Measurements from ENCODE around the gene IGFBP2. TPM values are rescaled to one million over a fixed set of nuclear protein-coding genes. Genes with fewer than 3 reads are reported as not detected.

The IGFBP2 gene
- polyA plus RNA-seq, 1 donor (not counting 4 experiments of a cell fraction or from before 2014, with no cell fraction given), result 10.2 TPM

DNA sequence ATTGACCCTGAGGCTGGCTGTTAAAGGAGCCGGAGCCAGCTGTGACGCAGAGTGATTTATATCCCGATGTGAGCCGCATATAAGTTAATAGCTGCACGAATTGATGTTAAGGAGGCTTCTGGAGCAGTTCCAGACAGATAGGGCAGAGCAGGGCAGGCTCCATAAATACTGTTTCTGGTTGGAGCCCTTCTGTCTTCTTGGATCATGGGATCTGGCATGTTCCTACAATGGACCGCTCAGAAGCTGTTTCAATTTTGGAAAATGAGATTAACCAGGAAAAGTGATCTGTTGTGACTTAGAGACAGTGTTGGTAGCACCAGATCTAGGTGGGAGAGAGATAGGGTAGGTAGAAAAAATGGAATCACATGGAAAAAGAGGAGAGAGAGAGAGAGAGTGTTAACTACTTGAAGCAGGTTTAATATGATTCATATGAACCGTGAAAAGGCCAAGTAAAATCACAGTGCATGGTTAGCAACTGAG, 66.9 kb downstream of the IGFBP2 start:
- dilution Hi-C loops (cut with MboI; ENCODE audit: extremely low pct_ligation_motif_present, low sequenced_read_pairs), result no loop called here
- H3K9ac ChIP-seq (ENCODE audit: control insufficient read depth, extremely low read depth, insufficient read depth, low read length), result no peak overlapping the region
- H3K36me3 ChIP-seq (ENCODE audit: control insufficient read depth in 2 of 2, extremely low read depth in 1 of 2, insufficient read depth in 2 of 2, low read length in 2 of 2), result no peaks in the 10 kb centered on the region
- H4K20me1 ChIP-seq (ENCODE audit: control insufficient read depth, extremely low read depth, insufficient read depth, low read length), result no peaks in the 10 kb centered on the region
- DNase-seq (ENCODE audit: low read depth, low spot score) (no peak), FAIRE-seq (peak; percentile 67)
- peaks cover 1% of the 10 kb centered on the region for H3K27me3 ChIP-seq (ENCODE audit: control insufficient read depth, extremely low read depth, insufficient read depth, low read length)
- TF ChIP-seq EZH2 (IDR thresholded peaks at IDR 0.05; ENCODE audit: low read length), result no peak
- TF ChIP-seq CTCF (optimal IDR thresholded peaks at IDR 0.05 in 1 of 3, IDR thresholded peaks at IDR 0.05 in 1 of 3, conservative IDR thresholded peaks at IDR 0.05 in 1 of 3; ENCODE audit: extremely low read depth in 1 of 3, insufficient read depth in 2 of 3, low read length in 3 of 3), result no peak
- no peak overlapping the region for H3K4me3 ChIP-seq (ENCODE audit: control insufficient read depth in 2 of 3, extremely low read depth in 1 of 3, insufficient read depth in 2 of 3, low read depth in 1 of 3, low read length in 3 of 3)
- H3K9me1 ChIP-seq (ENCODE audit: control insufficient read depth, extremely low read depth, insufficient read depth, low read length), result no peaks in the 10 kb centered on the region
- H3K4me2 ChIP-seq (ENCODE audit: control insufficient read depth, extremely low read depth, insufficient read depth, low read depth, low read length), result peak overlapping the region; percentile 25
- H3K79me2 ChIP-seq (ENCODE audit: control insufficient read depth, insufficient read depth, low read length), result no peaks in the 10 kb centered on the region
- H2AFZ ChIP-seq (ENCODE audit: control insufficient read depth, low read length), result peak overlapping the region; percentile 18
- peaks cover 13% of the 10 kb centered on the region for H3K4me1 ChIP-seq (ENCODE audit: control insufficient read depth, extremely low read depth, insufficient read depth, low read length)
- no peak overlapping the region for H3K27ac ChIP-seq (ENCODE audit: control insufficient read depth, insufficient read depth, low read length)
- no peaks in the 10 kb centered on the region for H3K9me3 ChIP-seq (ENCODE audit: control insufficient read depth, low read depth, low read length)

- dilution Hi-C loops (cut with MboI; ENCODE audit: extremely low pct_ligation_motif_present, low sequenced_read_pairs), result no loop called here
- H3K9me1 ChIP-seq (ENCODE audit: control insufficient read depth, extremely low read depth, insufficient read depth, low read length), result no peaks in the 10 kb centered on the region
- H3K27me3 ChIP-seq (ENCODE audit: control insufficient read depth, extremely low read depth, insufficient read depth, low read length), result no peaks in the 10 kb centered on the region
- no peaks in the 10 kb centered on the region for H3K36me3 ChIP-seq (ENCODE audit: control insufficient read depth in 2 of 2, extremely low read depth in 1 of 2, insufficient read depth in 2 of 2, low read length in 2 of 2)
- H2AFZ ChIP-seq (ENCODE audit: control insufficient read depth, low read length), result no peak overlapping the region
- FAIRE-seq, result peak; percentile 53
- H3K27ac ChIP-seq (ENCODE audit: control insufficient read depth, insufficient read depth, low read length), result no peak overlapping the region
- TF ChIP-seq EZH2 (IDR thresholded peaks at IDR 0.05; ENCODE audit: low read length), result no peak
- no peak for TF ChIP-seq CTCF (optimal IDR thresholded peaks at IDR 0.05 in 1 of 3, IDR thresholded peaks at IDR 0.05 in 1 of 3, conservative IDR thresholded peaks at IDR 0.05 in 1 of 3; ENCODE audit: extremely low read depth in 1 of 3, insufficient read depth in 2 of 3, low read length in 3 of 3)
- no peaks in the 10 kb centered on the region for H4K20me1 ChIP-seq (ENCODE audit: control insufficient read depth, extremely low read depth, insufficient read depth, low read length)
- H3K9me3 ChIP-seq (ENCODE audit: control insufficient read depth, low read depth, low read length), result no peaks in the 10 kb centered on the region
- no peaks in the 10 kb centered on the region for H3K79me2 ChIP-seq (ENCODE audit: control insufficient read depth, insufficient read depth, low read length)
- no peak for DNase-seq (ENCODE audit: low read depth, low spot score)
- H3K9ac ChIP-seq (ENCODE audit: control insufficient read depth, extremely low read depth, insufficient read depth, low read length), result no peak overlapping the region
- H3K4me1 ChIP-seq (ENCODE audit: control insufficient read depth, extremely low read depth, insufficient read depth, low read length), result peaks cover 11% of the 10 kb centered on the region
- H3K4me2 ChIP-seq (ENCODE audit: control insufficient read depth, extremely low read depth, insufficient read depth, low read depth, low read length), result no peak overlapping the region
- no peak overlapping the region for H3K4me3 ChIP-seq (ENCODE audit: control insufficient read depth in 2 of 3, extremely low read depth in 1 of 3, insufficient read depth in 2 of 3, low read depth in 1 of 3, low read length in 3 of 3)
Measured at GRCh38 chr2:216700781-216701180, 67.6 kb downstream of the IGFBP2 start.

All from keratinocyte (primary cell).